ENCODE measurements around the gene UPK3BL2. TPM values are rescaled to one million over a fixed set of nuclear protein-coding genes. Genes with fewer than 3 reads are reported as not detected.
"Not testable (repeated sequence)": the region's sequence is repeated elsewhere in the genome, so short reads cannot be mapped to it uniquely, and the experiment has no call there.

UPK3BL2 gene
- total RNA-seq, 1 donor, result 0.36 TPM

DNA sequence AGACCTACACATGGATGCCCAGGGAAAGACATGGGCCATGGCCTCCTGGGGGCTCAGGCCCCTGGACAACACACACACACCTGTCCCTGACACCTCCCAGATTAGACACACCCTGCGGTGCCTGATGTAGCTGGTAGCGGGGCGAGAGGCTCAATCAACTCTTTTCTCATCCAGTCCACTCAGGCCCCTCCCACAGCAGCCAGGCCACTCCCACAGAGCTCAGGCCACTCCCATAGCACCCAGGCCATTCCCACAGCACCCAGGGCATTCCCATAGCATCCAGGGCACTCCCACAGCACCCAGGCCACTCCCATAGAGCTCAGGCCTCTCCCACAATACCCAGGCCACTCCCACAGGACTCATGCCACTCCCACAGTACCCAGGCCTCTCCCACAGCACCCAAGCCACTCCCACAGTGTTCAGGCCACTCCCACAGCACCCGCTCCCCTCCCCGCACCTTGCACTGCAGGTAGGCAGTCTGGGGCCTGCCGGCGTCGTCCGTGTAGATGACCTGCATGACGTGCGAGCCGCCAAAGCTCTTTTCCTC lies 52.9 kb downstream of the UPK3BL2 start:
- not testable (repeated sequence) for H3K9me3 ChIP-seq (ENCODE audit: low read depth, low read length); H3K27me3 ChIP-seq (ENCODE audit: insufficient read depth, low read length); H3K4me3 ChIP-seq (ENCODE audit: insufficient read depth, low read length); H2AFZ ChIP-seq (ENCODE audit: low read length); H4K20me1 ChIP-seq (ENCODE audit: insufficient read depth, low read length); H3K27ac ChIP-seq (ENCODE audit: low read depth, low read length); H3K79me2 ChIP-seq (ENCODE audit: insufficient read depth, low read length); DNase-seq (ENCODE audit: insufficient read length, low spot score, missing footprints); H3K4me1 ChIP-seq (ENCODE audit: insufficient read depth, low read length); H3K36me3 ChIP-seq (ENCODE audit: insufficient read depth, low read length); H3K4me2 ChIP-seq (ENCODE audit: insufficient read depth, low read length)

Other genes with a start within 250 kb of the UPK3BL2 start
- not detected in 2 replicates for gene SPDYE6, start 187.3 kb downstream of the UPK3BL2 start, total RNA-seq
- 14.5 and 16.5 TPM in 2 replicates for gene PRKRIP1, start 147.3 kb downstream of the UPK3BL2 start, total RNA-seq
- gene ORAI2, start 110.1 kb downstream of the UPK3BL2 start, total RNA-seq, result 44.2 and 57.5 TPM in 2 replicates
- gene ALKBH4, start 78.8 kb downstream of the UPK3BL2 start, total RNA-seq, result 13.6 and 16.3 TPM in 2 replicates
- 20.0 and 24.2 TPM in 2 replicates for gene LRWD1, start 78.7 kb downstream of the UPK3BL2 start, total RNA-seq
- gene POLR2J, start 64.8 kb downstream of the UPK3BL2 start, total RNA-seq, result 27.1 and 27.9 TPM in 2 replicates
- 1.8 and 3.3 TPM in 2 replicates for gene RASA4B, start 25.9 kb downstream of the UPK3BL2 start, total RNA-seq
- gene SPDYE2, start 7.5 kb upstream of the UPK3BL2 start, total RNA-seq, result not detected in 2 replicates
- gene POLR2J3, start 28.9 kb upstream of the UPK3BL2 start, total RNA-seq, result 23.9 and 44.2 TPM in 2 replicates
- 8.8 and 9.8 TPM in 2 replicates for gene RASA4, start 73.1 kb upstream of the UPK3BL2 start, total RNA-seq
- 4.7 and 13.8 TPM in 2 replicates for gene UPK3BL1, start 99.1 kb upstream of the UPK3BL2 start, total RNA-seq
- gene SPDYE2B, start 106.6 kb upstream of the UPK3BL2 start, total RNA-seq, result not detected in 2 replicates
- 2.5 and 8.3 TPM in 2 replicates for gene POLR2J2, start 128.0 kb upstream of the UPK3BL2 start, total RNA-seq
- 7.6 and 9.1 TPM in 2 replicates for gene FAM185A, start 205.3 kb upstream of the UPK3BL2 start, total RNA-seq

All from osteoblast (primary cell).